IMR-90 (cell line): Measurements from ENCODE around the gene DEFB119. TPM values are rescaled to one million over a fixed set of nuclear protein-coding genes. Genes with fewer than 3 reads are reported as not detected.

Experiments
- ATAC-seq: fragments of 200-7000 bp; cut with Tn5 transposase; 2 replicates; pipeline ENCODE4 v1.9.1; 2020; ENCODE audit warnings: low read depth, mild to moderate bottlenecking, moderate library complexity
- BruUV-seq: library from RNA; stranded (reverse); fragments of 400-500 nt; replicated peaks from 2 replicates; lab custom pipeline; 2021; lab: Mats Ljungman, UMichigan
- CTCF ChIA-PET: fragments of 300-600 bp; formaldehyde crosslinking; extraction: SDS; loops from one replicate; lab custom pipeline; 2021; ENCODE audit warnings: antibody characterized with exemption; lab: Yijun Ruan, JAX
- POLR2A ChIA-PET: fragments of 300-600 bp; sonication (Branson Sonifier 250); formaldehyde crosslinking; loops from one replicate; lab custom pipeline; 2022; ENCODE audit warnings: antibody characterized with exemption; ENCODE audit not compliant: unreplicated experiment; lab: Charles Lee
- DNase-seq: peaks from one replicate; pipeline ENCODE4 v3.0.0; 2013
- H2AFZ ChIP-seq: replicated peaks from 2 replicates; pipeline ENCODE3; 2013; ENCODE audit warnings: low read length, mild to moderate bottlenecking; ENCODE audit not compliant: poor library complexity
- H2AK5ac ChIP-seq: 2 replicates; pipeline ENCODE4 v1.6.1; 2013; ENCODE audit warnings: low read depth, low read length, inconsistent platforms
- H2AK9ac ChIP-seq: replicated peaks from 2 replicates; pipeline ENCODE3; 2013; ENCODE audit warnings: mild to moderate bottlenecking, low read depth, low read length, moderate library complexity; ENCODE audit not compliant: poor library complexity
- H2BK120ac ChIP-seq: 2 replicates; pipeline ENCODE4 v1.6.1; 2013; ENCODE audit warnings: low read depth, low read length, inconsistent platforms
- H2BK15ac ChIP-seq: 3 replicates; pipeline ENCODE4 v1.6.1; 2013; ENCODE audit warnings: low read depth, low read length, inconsistent platforms
- H2BK20ac ChIP-seq: 2 replicates; pipeline ENCODE4 v1.6.1; 2013; ENCODE audit warnings: low read depth, mild to moderate bottlenecking, inconsistent platforms, low read length, moderate library complexity
- H2BK5ac ChIP-seq: 2 replicates; pipeline ENCODE4 v1.6.1; 2013; ENCODE audit warnings: mild to moderate bottlenecking, low read depth, low read length, inconsistent platforms; ENCODE audit not compliant: poor library complexity, severe bottlenecking
- H3K14ac ChIP-seq: replicated peaks from 2 replicates; pipeline ENCODE4 v1.6.1; 2013; ENCODE audit warnings: low read depth, low read length, inconsistent platforms
- H3K18ac ChIP-seq: 2 replicates; pipeline ENCODE4 v1.6.1; 2013; ENCODE audit warnings: low read depth, low read length, control low read depth
- H3K23ac ChIP-seq: 2 replicates; pipeline ENCODE4 v1.6.1; 2013; ENCODE audit warnings: low read depth, low read length, inconsistent platforms
- H3K27ac ChIP-seq: 2 replicates; pipeline ENCODE4 v1.5.1; 2013; ENCODE audit warnings: mild to moderate bottlenecking, control low read depth, low read length; ENCODE audit not compliant: insufficient read depth
- H3K27me3 ChIP-seq: 2 replicates; pipeline ENCODE4 v1.6.1; 2013; ENCODE audit warnings: low read length; ENCODE audit not compliant: control insufficient read depth, insufficient read depth
- H3K36me3 ChIP-seq: 2 replicates; pipeline ENCODE4 v1.6.1; 2013; ENCODE audit warnings: low read length, mixed read lengths; ENCODE audit not compliant: control insufficient read depth, insufficient read depth
- H3K4ac ChIP-seq: 2 replicates; pipeline ENCODE4 v1.6.1; 2013; ENCODE audit warnings: low read depth, low read length, inconsistent platforms
- H3K4me1 ChIP-seq: 2 replicates; pipeline ENCODE4 v1.6.1; 2013; ENCODE audit warnings: low read length, mixed read lengths; ENCODE audit not compliant: control insufficient read depth, insufficient read depth
- H3K4me2 ChIP-seq: 2 replicates; pipeline ENCODE4 v1.6.1; 2013; ENCODE audit warnings: low read depth, mild to moderate bottlenecking, control low read depth, low read length, moderate library complexity
- H3K4me3 ChIP-seq: 2 replicates; pipeline ENCODE4 v1.5.1; 2013; ENCODE audit warnings: low read depth, mild to moderate bottlenecking, control low read depth, low read length, moderate library complexity; ENCODE audit not compliant: insufficient read depth
- H3K56ac ChIP-seq: 2 replicates; pipeline ENCODE4 v1.6.1; 2013; ENCODE audit warnings: low read length, inconsistent platforms; ENCODE audit not compliant: insufficient read depth; ENCODE audit errors: extremely low read depth
- H3K79me1 ChIP-seq, 2 experiments: 2 replicates each; pipeline ENCODE4 v1.6.1; 2013; ENCODE audit warnings: low read length in 2 of 2, inconsistent platforms in 1 of 2, low read depth in 1 of 2
- H3K9ac ChIP-seq: 2 replicates; pipeline ENCODE4 v1.6.1; 2013; ENCODE audit warnings: low read depth, low read length, control low read depth
- H3K9me1 ChIP-seq: 2 replicates; pipeline ENCODE4 v1.6.1; 2013; ENCODE audit warnings: low read length, inconsistent platforms; ENCODE audit not compliant: insufficient read depth
- H3K9me3 ChIP-seq: 2 replicates; pipeline ENCODE4 v1.6.1; 2013; ENCODE audit warnings: low read length; ENCODE audit not compliant: control insufficient read depth, insufficient read depth
- H4K20me1 ChIP-seq: 2 replicates; pipeline ENCODE4 v1.6.1; 2013; ENCODE audit warnings: low read length, inconsistent platforms; ENCODE audit not compliant: insufficient read depth
- H4K5ac ChIP-seq: 2 replicates; pipeline ENCODE4 v1.6.1; 2013; ENCODE audit warnings: mild to moderate bottlenecking, low read depth, low read length, control low read depth
- H4K8ac ChIP-seq, 2 experiments: 2 replicates each; pipeline ENCODE4 v1.6.1; 2013; ENCODE audit warnings: low read depth in 2 of 2, low read length in 2 of 2, control low read depth in 1 of 2, inconsistent platforms in 1 of 2
- H4K91ac ChIP-seq: 2 replicates; pipeline ENCODE4 v1.6.1; 2013; ENCODE audit warnings: low read depth, low read length, inconsistent platforms; ENCODE audit not compliant: insufficient read depth
- BHLHE40 ChIP-seq: fragments of 150-350 bp; IDR thresholded peaks from 2 replicates; pipeline ENCODE4 v1.6.1; 2016; ENCODE audit warnings: mild to moderate bottlenecking, low read depth, low read length
- CEBPB ChIP-seq: IDR thresholded peaks from 2 replicates; pipeline ENCODE4 v1.6.1; 2012; ENCODE audit warnings: low read depth, low read length, improper control_type of control experiment
- CHD1 ChIP-seq: IDR thresholded peaks from 2 replicates; pipeline ENCODE4 v1.6.1; 2012; ENCODE audit warnings: low read depth, low read length, improper control_type of control experiment
- CTCF ChIP-seq: conservative IDR thresholded peaks from 2 replicates; pipeline ENCODE4 v1.5.1; 2012; ENCODE audit warnings: mild to moderate bottlenecking, low read depth, low read length, improper control_type of control experiment
- FOS ChIP-seq: fragments of 150-350 bp; IDR thresholded peaks from 2 replicates; pipeline ENCODE4 v1.6.1; 2016; ENCODE audit warnings: low read depth, low read length
- MAFK ChIP-seq: IDR thresholded peaks from 2 replicates; pipeline ENCODE4 v1.6.1; 2012; ENCODE audit warnings: low read depth, low read length, improper control_type of control experiment
- MAZ ChIP-seq: IDR thresholded peaks from 2 replicates; pipeline ENCODE4 v1.6.1; 2012; ENCODE audit warnings: low read depth, mild to moderate bottlenecking, low read length, improper control_type of control experiment, moderate library complexity, borderline replicate concordance
- MXI1 ChIP-seq: IDR thresholded peaks from 2 replicates; pipeline ENCODE4 v1.6.1; 2012; ENCODE audit warnings: low read depth, mild to moderate bottlenecking, low read length, moderate library complexity, borderline replicate concordance
- NFE2L2 ChIP-seq: fragments of 150-350 bp; IDR thresholded peaks from 2 replicates; pipeline ENCODE4 v1.6.1; 2016; ENCODE audit warnings: low read depth, mild to moderate bottlenecking, low read length
- POLR2A ChIP-seq: IDR thresholded peaks from 2 replicates; pipeline ENCODE4 v1.6.1; 2012; ENCODE audit warnings: mild to moderate bottlenecking, low read depth, low read length
- RCOR1 ChIP-seq: IDR thresholded peaks from 2 replicates; pipeline ENCODE4 v1.6.1; 2012; ENCODE audit warnings: mild to moderate bottlenecking, low read length, improper control_type of control experiment; ENCODE audit not compliant: insufficient replicate concordance
- RFX5 ChIP-seq: IDR thresholded peaks from 2 replicates; pipeline ENCODE4 v1.8.0; 2012; ENCODE audit warnings: low read depth, mild to moderate bottlenecking, low read length, moderate library complexity
- SMC3 ChIP-seq: fragments of 150-350 bp; IDR thresholded peaks from 2 replicates; pipeline ENCODE4 v1.6.1; 2016; ENCODE audit warnings: low read depth, mild to moderate bottlenecking, antibody characterized with exemption, low read length, moderate library complexity
- USF2 ChIP-seq: fragments of 150-350 bp; IDR thresholded peaks from 2 replicates; pipeline ENCODE4 v1.6.1; 2017; ENCODE audit warnings: mild to moderate bottlenecking, antibody characterized with exemption, low read length, low read depth
- WGBS, 2 experiments: methylation state at CpG; one replicate each; pipeline versions ENCODE4 v1.1.5 to v1.1.7; 2013; ENCODE audit warnings: missing lambda C conversion rate in 2 of 2; ENCODE audit not compliant: insufficient read length in 1 of 2; ENCODE audit errors: extremely low coverage in 2 of 2; 5-methylcytosine and 5-hydroxymethylcytosine counted together
- dilution Hi-C: fragments of 300-500 bp; cut with HindIII; formaldehyde crosslinking; loops from one replicate; pipeline ENCODE4 v1.14.3; 2018; ENCODE audit warnings: low sequenced_read_pairs; ENCODE audit not compliant: unreplicated experiment
- in situ Hi-C: fragments of 300-500 bp; cut with MboI; formaldehyde crosslinking; loops from 3 replicates; pipeline ENCODE4 v1.14.3; 2019; ENCODE audit warnings: low sequenced_read_pairs, inconsistent platforms, mixed read lengths
- intact Hi-C: fragments of 100-400 bp; cut with micrococcal nuclease; formaldehyde crosslinking; loops from 2 replicates; pipeline ENCODE4 v1.10.0; 2022
- polyA plus RNA-seq, 3 experiments: library from polyadenylated mRNA; depleted of rRNA; stranded (reverse); fragments of >200 nt; gene quantifications; 2 replicates each; pipeline ENCODE4 v1.2.3, GENCODE V29; 2012; ENCODE audit warnings: low replicate concordance in 1 of 3
- total RNA-seq: library from RNA; depleted of rRNA; stranded (reverse); fragments of >200 nt; gene quantifications from 2 replicates; pipeline ENCODE4 v1.2.3, GENCODE V29; 2012
- TF ChIP-seq, protein P1 (sequence below): fragments of 150-350 bp; IDR thresholded peaks from 2 replicates; pipeline ENCODE4 v1.6.1; 2016; ENCODE audit warnings: low read depth, mild to moderate bottlenecking, low read length, moderate library complexity, borderline replicate concordance

DEFB119 gene
- total and polyA plus RNA-seq, 2 of the 4 experiments (the other 2 are of a cell fraction): not detected

GRCh38 chr20:31415653-31416052 is 25.3 kb upstream of the DEFB119 start:
- Histone ChIP-seq H2BK5ac (no peak overlapping the region), H3K27ac (no peak overlapping the region), H3K18ac (no peak overlapping the region), H3K9ac (no peak overlapping the region), H3K23ac (no peak overlapping the region), H3K56ac (no peak overlapping the region), H3K14ac (no peak overlapping the region), H3K4me3 (no peak overlapping the region), H3K27me3 (no peaks in the 10 kb centered on the region), H3K9me3 (no peaks in the 10 kb centered on the region), H2AK9ac (no peak overlapping the region), H4K20me1 (no peaks in the 10 kb centered on the region), H3K4ac (no peak overlapping the region), H2BK15ac (no peak overlapping the region), H3K4me2 (no peak overlapping the region), H4K5ac (no peak overlapping the region), H3K9me1 (no peaks in the 10 kb centered on the region), H2AFZ (no peak overlapping the region), H3K36me3 (no peaks in the 10 kb centered on the region), H3K79me1 (no peaks in the 10 kb centered on the region), H2AK5ac (no peak overlapping the region), H3K4me1 (no peaks in the 10 kb centered on the region), H2BK120ac (no peak overlapping the region), H4K91ac (no peak overlapping the region), H4K8ac (no peak overlapping the region), H2BK20ac (no peak overlapping the region)
- intact Hi-C loops (no loop called here), in situ Hi-C loops (no loop called here), dilution Hi-C loops (no loop called here)
- no peak for ATAC-seq
- WGBS, 2 experiments: no CpG with 5 or more reads among the region's 2 CpGs
- ChIA-PET CTCF (no interaction called here), POLR2A (no interaction called here)
- BruUV-seq: no TSS peak
- TF ChIP-seq MAFK (no peak), CTCF (no peak), RCOR1 (no peak), CEBPB (no peak), MXI1 (no peak), BHLHE40 (no peak), RFX5 (no peak), CHD1 (no peak), USF2 (no peak), FOS (no peak), SMC3 (no peak), MAZ (no peak), POLR2A (no peak), NFE2L2 (no peak)
- TF ChIP-seq, protein P1, sequence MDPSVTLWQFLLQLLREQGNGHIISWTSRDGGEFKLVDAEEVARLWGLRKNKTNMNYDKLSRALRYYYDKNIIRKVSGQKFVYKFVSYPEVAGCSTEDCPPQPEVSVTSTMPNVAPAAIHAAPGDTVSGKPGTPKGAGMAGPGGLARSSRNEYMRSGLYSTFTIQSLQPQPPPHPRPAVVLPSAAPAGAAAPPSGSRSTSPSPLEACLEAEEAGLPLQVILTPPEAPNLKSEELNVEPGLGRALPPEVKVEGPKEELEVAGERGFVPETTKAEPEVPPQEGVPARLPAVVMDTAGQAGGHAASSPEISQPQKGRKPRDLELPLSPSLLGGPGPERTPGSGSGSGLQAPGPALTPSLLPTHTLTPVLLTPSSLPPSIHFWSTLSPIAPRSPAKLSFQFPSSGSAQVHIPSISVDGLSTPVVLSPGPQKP: no peak
- no peak for DNase-seq
